NCI-H2107 treated with DMSO at 0.1 percent for 48 hours (cell line): ENCODE results near the gene PAGR1.
A peak's percentile ranks its signal among the peaks of the same experiment; 100 is the strongest.
"Not testable (repeated sequence)": the region's sequence is repeated elsewhere in the genome, so short reads cannot be mapped to it uniquely, and the experiment has no call there.

Experiments used
- DNase-seq: peaks from one replicate; lab custom pipeline; 2025; ENCODE audit not compliant: unreplicated experiment; lab: John Stamatoyannopoulos, UW

PAGR1 gene

DNA sequence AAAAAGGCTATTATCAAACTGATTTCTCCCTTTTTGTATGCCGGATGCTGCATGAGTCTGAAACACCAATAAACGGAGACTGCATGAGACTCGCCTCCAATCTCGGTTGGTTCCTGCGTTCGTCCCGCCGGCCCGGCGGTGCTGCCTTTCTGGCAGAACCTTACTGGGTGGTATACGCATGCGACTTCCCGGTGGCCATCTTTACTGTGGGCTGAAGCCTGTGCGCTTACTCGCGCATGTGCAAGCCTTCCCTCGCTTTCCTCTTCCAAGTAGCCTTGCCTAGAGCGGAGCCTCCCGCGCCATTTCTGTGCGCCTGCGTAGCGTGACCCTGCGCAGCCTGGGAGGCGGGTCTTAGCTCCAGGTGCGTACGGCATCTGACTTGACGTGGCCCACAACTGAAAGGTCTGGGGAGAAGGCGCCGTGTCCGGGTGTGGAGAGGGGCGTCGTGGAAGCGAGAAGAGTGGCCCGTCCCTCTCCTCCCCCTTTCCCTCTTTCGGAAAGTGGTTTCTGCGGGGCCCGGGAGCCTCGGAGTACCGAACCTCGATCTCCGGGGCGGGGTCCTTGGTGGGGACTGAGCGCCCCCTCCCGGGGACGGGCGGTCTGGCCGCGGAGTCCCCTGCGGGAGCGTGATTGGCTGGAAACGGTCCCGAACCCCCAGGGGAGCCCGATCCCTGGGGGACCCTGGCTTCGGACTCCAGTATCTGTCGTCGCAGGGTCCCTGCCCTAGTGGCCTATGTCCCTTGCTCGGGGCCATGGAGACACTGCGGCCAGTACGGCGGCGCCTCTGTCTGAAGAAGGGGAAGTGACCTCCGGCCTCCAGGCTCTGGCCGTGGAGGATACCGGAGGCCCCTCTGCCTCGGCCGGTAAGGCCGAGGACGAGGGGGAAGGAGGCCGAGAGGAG, at the start of gene PAGR1:
TSS of gene PAGR1 (plus strand) at position 360 of the 901 bp plus-strand sequence. CDS start at position 734, 374 bp downstream.
- DNase-seq, result peak; percentile 97

DNA sequence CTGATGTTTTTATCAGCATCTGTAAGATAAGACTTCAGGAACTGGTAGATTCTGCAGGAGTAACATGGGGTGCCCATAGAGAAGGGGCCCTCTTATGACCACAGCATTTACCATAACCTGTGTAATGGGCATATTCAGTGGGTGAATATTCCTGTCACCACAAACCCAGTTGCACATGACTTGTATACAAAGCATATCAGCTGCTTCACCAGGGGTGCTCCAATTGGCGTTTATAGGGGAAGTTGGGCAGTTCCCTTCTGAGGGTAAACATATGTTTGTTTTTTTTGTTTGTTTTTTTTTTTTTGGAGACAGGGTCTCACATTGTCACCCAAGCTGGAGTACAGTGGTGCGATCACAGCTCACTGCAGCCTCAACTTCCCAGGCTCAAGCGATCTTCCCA, 49.4 kb upstream of the PAGR1 start:
- DNase-seq, result no peak

GRCh38 chr16:29767062-29767461, 48.9 kb upstream of the PAGR1 start:
- no peak for DNase-seq

DNA sequence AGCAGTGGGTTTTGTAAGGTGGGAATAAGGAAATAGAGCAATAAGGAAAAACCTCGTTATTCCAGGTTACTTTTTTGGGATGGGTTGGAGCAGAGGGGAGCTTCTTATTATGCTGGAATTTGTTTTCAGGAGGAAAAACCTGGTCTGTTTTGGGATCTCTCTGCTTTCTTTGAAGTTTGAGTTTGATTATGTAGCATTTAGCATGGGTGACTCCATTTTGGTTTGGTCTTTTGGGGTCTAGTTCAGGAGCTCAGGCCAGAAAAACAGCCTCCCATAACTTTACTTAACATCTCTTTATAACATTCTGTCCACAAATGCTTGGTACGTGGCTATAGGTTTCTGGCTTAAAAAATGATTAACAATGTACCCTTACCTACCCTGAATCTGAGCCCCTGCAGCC, 46.4 kb upstream of the PAGR1 start:
- DNase-seq, result no peak

DNA sequence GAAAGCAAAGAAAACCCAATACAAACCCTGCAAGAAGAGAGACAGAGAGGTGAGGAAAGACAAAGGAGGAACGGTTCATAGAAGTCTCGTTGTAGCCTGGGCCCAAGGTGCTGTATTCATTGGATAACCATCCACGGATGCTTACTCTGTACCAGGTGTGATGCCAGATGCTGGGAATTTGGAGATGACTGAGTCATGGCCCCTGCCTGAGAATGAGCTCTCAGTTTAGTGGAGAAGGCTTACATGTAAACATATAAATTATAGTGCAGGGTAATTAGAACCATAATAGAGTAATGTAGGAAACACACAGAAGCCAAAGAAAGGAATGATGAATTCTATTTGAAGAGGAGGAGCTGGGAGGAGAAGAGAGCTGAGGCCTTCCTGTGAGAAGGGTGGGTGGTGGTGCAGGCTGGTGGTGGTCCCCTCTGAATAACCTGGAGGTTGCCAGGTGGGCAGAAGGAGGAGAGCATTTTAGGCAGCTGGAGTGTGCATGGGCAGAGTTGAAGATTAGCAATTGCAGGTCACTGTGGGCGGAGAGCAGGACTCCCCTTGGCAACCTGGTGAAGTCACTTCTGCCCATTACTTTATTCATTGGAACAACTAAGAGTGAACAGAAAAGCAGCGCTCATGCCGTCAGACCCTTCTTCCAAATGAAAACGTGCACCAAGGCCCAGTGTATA, 45.6 kb upstream of the PAGR1 start:
- no peak for DNase-seq

GRCh38 chr16:29772330-29772729, 43.6 kb upstream of the PAGR1 start:
- not testable (repeated sequence) for DNase-seq

DNA sequence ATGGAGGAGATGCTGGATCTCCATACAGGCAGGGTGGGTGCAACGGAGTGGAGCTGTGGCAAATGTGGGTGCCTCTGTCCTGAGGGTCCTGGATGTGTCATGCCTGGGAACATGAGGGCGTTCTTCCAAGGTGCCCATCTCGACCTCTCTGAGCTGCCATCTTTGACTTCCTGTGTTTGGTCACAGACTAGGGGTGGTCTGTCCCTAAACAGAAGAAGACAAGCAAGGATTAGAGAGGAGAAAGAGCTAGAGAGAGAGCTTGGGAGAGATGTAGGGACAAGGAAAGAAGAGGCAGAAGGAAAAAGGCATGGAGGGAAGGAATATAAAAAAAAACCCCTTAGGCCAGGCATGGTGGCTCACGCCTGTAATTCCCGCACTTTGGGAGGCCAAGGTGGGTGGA, 41.2 kb upstream of the PAGR1 start:
- DNase-seq, result no peak

GRCh38 chr16:29775742-29776408, 40.1 kb upstream of the PAGR1 start:
- no peak for DNase-seq

- no peak for DNase-seq
Measured at GRCh38 chr16:29777576-29778350, 38.2 kb upstream of the PAGR1 start, which contains the start of gene ZG16. TSS of gene ZG16 (plus strand) at chr16:29778256. CDS start at chr16:29779267, 1,011 bp downstream.

- no peak for DNase-seq
Measured at GRCh38 chr16:29779474-29779873, 36.5 kb upstream of the PAGR1 start.

DNA sequence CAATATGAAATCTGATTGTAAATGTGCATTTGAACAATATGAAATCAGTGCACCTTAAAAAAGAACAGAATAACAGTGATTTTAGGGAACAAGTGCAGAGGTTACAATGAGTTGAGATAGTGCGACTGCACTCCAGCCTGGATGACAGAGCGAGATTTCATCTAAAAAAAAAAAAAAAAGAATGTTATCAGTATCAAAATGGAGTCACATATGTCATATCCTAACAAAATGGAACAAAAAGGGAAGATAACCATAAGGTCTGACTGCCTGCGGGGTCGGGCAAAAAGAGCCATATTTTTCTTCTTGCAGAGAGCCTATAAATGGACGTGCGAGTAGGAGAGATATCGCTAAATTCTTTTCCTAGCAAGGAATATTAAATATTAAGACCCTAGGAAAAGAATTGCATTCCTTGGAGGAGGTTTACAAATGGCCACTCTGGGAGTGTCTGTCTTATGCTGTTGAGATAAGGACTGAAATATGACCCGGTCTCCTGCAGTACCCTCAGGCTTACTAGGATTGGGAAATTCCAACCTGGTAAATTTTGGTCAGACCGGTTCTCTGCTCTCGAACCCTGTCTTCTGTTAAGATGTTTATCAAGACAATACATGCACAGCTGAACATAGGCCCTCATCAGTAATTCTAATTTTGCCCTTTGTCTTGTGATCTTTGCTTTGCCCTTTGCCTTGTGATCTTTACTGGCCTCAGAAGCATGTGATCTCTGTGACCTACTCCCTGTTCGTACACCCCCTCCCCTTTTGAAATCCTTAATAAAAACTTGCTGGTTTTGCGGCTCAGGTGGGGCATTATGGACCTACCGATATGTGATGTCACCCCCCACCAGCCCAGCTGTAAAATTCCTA, 32.6 kb upstream of the PAGR1 start:
- DNase-seq, result not testable (repeated sequence)

- no peak for DNase-seq
Measured at GRCh38 chr16:29784157-29784556, 31.8 kb upstream of the PAGR1 start.

- DNase-seq, result no peak
Measured at GRCh38 chr16:29784901-29785500, 31.0 kb upstream of the PAGR1 start.

DNA sequence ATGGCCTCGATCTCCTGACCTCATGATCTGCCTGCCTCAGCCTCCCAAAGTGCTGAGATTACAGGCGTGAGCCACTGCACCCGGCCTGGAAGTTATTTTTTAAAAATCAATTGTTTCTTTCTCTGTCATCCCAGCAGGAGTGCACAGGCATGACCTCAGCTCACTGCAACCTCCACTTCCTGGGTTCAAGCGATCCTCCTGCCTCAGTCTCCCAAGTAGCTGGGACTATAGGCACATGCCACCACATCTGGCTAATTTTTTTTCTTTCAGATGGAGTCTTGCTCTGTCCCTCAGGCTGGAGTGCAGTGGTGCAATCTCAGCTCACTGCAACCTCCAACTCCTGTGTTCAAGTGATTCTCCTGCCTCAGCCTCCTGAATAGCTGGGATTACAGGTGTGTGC, 28.8 kb upstream of the PAGR1 start:
- not testable (repeated sequence) for DNase-seq

- DNase-seq, result no peak
Measured at GRCh38 chr16:29789775-29790182, 26.2 kb upstream of the PAGR1 start.

DNA sequence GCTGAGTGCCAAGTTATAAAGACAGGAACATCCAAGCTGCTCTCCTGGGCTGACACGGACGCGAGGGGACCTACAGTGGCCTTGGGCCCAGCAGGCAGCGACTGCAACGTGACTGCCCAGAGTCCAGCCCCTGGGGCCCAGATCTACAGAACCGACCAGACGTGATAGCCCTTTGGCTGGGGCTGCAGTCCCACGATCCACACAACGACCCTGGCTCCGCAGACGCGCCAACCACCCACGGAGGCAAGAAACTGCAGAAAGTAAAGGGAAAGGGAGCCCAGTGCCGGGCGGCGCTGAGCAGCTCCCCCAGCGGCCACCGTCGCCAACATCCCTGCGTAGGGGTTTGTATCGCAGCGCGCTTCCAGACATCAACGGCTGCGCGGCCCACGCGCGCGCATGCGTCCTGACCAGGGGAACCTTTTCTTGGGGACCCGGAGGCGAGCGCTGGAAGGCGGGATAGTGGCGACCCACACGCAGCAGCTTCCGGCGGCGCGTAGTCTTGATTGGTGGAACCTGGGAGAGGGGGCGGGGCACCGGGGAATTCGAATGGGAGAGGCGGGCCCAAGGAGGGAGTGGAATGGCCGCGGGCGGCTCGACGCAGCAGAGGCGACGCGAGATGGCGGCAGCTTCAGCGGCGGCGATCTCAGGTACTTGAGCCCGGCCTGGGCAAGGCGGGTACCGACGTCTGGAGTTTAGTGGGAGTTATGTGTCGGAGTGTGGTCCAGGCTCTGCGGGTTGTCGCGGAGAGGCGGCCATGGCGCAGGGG, 25.6 kb upstream of the PAGR1 start, which contains the start of gene KIF22:
TSS of gene KIF22 (plus strand) at position 569 of the 766 bp plus-strand sequence. CDS start at position 578, 9 bp downstream.
- DNase-seq, result peak; percentile 93

DNA sequence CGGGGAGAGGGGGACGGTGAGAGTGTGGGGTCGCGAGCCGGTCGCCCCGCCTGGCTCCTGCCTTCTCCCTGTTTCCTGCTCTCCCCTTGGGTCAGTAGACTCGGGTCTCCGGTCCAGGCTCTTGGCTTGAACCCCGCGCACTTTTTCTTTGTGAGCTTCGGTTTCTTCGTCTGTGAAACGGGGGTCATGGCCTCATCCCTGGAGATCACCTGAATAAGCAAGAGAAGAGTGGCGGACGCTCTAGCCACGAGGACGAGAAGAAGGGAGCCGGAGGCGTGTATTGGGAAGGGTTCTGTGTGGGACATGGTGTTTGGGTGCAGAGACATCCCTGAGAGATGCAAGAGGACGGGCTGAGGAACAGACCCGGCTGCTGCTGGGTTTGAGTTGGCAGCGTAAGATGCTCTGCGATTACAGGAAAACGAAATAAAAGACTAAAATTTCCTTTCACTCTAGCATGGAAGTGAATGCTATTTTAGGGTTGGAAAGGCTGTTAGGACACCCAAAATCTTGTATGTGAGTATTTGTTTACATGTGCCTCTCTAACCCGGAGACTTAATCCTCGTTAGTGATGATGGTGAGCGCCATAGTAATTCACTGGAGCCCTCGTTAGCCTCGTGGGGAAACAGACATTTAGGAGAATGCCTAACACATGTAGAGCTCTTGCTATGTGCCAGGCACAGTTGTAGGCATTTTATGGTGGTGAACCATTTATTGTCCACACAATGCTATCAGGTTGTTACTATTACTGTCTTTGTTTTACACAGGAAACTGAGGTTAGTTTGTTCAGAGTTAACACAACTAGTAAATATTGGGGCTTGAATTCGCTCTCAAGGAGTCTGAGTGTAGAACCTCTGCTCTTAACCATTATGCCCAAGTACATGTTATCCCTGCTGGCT, 24.8 kb upstream of the PAGR1 start:
- DNase-seq, result no peak
